Thyroid gland (tissue), 4 donors: ENCODE data around the gene LHFPL2. TPM values are rescaled to one million over a fixed set of nuclear protein-coding genes. Genes with fewer than 3 reads are reported as not detected.

Source experiments
- DNase-seq, 2 donors: peaks; one replicate each; pipeline ENCODE4 v3.0.0-alpha.2; 2019
- H3K27ac ChIP-seq, 3 donors: fragments of 200-600 bp; sonication (generic); 1 replicate in 2 of 3; 2 replicates in 1 of 3; pipeline ENCODE4 v1.5.1; 2016 to 2019; ENCODE audit warnings: mild to moderate bottlenecking in 1 of 3, moderate library complexity in 1 of 3
- H3K27me3 ChIP-seq: fragments of 200-600 bp; sonication (generic); one replicate; pipeline ENCODE4 v1.5.1; 2019
- H3K36me3 ChIP-seq, 2 donors: fragments of 200-600 bp; sonication (generic); one replicate each; pipeline ENCODE4 v1.5.1; 2016 to 2019
- H3K4me1 ChIP-seq, 2 donors: fragments of 200-600 bp; sonication (generic); one replicate each; pipeline ENCODE4 v1.5.1; 2017 to 2019
- H3K4me3 ChIP-seq, 3 donors: fragments of 200-600 bp; sonication (generic); replicated peaks in 1 of 3; 1 replicate in 2 of 3; 2 replicates in 1 of 3; pipeline ENCODE4 v1.5.1; 2016; ENCODE audit warnings: mild to moderate bottlenecking in 1 of 3
- H3K9me3 ChIP-seq: fragments of 200-600 bp; sonication (generic); one replicate; pipeline ENCODE4 v1.5.1; 2017
- POLR2A ChIP-seq, 2 donors: fragments of 450-650 bp; IDR thresholded peaks; one replicate each; pipeline ENCODE4 v1.6.1; 2017; ENCODE audit warnings: antibody characterized with exemption in 2 of 2, mild to moderate bottlenecking in 2 of 2, moderate library complexity in 1 of 2
- WGBS, 2 donors: methylation state at CpG; one replicate each; pipeline ENCODE4 v1.1.5; 2017; 5-methylcytosine and 5-hydroxymethylcytosine counted together
- intact Hi-C: fragments of 100-400 bp; cut with DNase I; formaldehyde crosslinking; loops from one replicate; pipeline ENCODE4 v1.15.1; 2023
- total RNA-seq, 4 donors: library from RNA; depleted of rRNA; stranded (reverse); fragments of >200 nt; gene quantifications; one replicate each; pipeline ENCODE4 v1.2.3, GENCODE V29; 2016
- TF ChIP-seq, protein P1 (sequence below), 6 experiments: fragments of 200-600 bp in 3 of 6; fragments of 450-650 bp in 3 of 6; sonication (generic) in 3 of 6; IDR thresholded peaks; one replicate each; pipeline ENCODE4 v1.5.1; 2016 to 2019; ENCODE audit warnings: antibody characterized with exemption in 6 of 6, mild to moderate bottlenecking in 2 of 6, inconsistent platforms in 1 of 6, moderate library complexity in 1 of 6

Gene LHFPL2
- total RNA-seq, 4 donors from 2014 or later = 17.6 to 25.7 (median 23.7) TPM

- TF ChIP-seq, protein P1, sequence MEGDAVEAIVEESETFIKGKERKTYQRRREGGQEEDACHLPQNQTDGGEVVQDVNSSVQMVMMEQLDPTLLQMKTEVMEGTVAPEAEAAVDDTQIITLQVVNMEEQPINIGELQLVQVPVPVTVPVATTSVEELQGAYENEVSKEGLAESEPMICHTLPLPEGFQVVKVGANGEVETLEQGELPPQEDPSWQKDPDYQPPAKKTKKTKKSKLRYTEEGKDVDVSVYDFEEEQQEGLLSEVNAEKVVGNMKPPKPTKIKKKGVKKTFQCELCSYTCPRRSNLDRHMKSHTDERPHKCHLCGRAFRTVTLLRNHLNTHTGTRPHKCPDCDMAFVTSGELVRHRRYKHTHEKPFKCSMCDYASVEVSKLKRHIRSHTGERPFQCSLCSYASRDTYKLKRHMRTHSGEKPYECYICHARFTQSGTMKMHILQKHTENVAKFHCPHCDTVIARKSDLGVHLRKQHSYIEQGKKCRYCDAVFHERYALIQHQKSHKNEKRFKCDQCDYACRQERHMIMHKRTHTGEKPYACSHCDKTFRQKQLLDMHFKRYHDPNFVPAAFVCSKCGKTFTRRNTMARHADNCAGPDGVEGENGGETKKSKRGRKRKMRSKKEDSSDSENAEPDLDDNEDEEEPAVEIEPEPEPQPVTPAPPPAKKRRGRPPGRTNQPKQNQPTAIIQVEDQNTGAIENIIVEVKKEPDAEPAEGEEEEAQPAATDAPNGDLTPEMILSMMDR (IDR thresholded peaks at IDR 0.05) = no peak
- TF ChIP-seq POLR2A (IDR thresholded peaks at IDR 0.05) = no peak
- intact Hi-C loops = loop anchor here (10.0 kb wide), 1 partner anchor 157 kb away; the partner anchor contains the start of gene SCAMP1
- Histone ChIP-seq H3K9me3 (no peaks in the 10 kb centered on the region), H3K36me3 (no peaks in the 10 kb centered on the region), H3K27me3 (no peaks in the 10 kb centered on the region), H3K4me3 (no peak overlapping the region), H3K4me1 (peaks cover 7 to 15% of the 10 kb centered on the region in 2 donors), H3K27ac (no peak overlapping the region)
- WGBS, 2 donors = 87 to 89% methylated on average over 2 of the region's 2 CpGs
- no peak for DNase-seq
Observed at GRCh38 chr5:78521455-78521854, 127.1 kb downstream of the LHFPL2 start.

GRCh38 chr5:78519198-78519941 lies 129.2 kb downstream of the LHFPL2 start:
- TF ChIP-seq POLR2A (IDR thresholded peaks at IDR 0.05) = no peak
- TF ChIP-seq, protein P1 (IDR thresholded peaks at IDR 0.05) = no peak
- Histone ChIP-seq H3K36me3 (no peaks in the 10 kb centered on the region), H3K27me3 (no peaks in the 10 kb centered on the region), H3K4me3 (no peak overlapping the region), H3K27ac (no peak overlapping the region), H3K9me3 (no peaks in the 10 kb centered on the region), H3K4me1 (peaks cover 7 to 12% of the 10 kb centered on the region in 2 donors)
- 92 to 93% methylated on average over 8 to 9 of the region's 9 CpGs for WGBS, 2 donors
- no peak for DNase-seq
- intact Hi-C loops = no loop called here

DNA sequence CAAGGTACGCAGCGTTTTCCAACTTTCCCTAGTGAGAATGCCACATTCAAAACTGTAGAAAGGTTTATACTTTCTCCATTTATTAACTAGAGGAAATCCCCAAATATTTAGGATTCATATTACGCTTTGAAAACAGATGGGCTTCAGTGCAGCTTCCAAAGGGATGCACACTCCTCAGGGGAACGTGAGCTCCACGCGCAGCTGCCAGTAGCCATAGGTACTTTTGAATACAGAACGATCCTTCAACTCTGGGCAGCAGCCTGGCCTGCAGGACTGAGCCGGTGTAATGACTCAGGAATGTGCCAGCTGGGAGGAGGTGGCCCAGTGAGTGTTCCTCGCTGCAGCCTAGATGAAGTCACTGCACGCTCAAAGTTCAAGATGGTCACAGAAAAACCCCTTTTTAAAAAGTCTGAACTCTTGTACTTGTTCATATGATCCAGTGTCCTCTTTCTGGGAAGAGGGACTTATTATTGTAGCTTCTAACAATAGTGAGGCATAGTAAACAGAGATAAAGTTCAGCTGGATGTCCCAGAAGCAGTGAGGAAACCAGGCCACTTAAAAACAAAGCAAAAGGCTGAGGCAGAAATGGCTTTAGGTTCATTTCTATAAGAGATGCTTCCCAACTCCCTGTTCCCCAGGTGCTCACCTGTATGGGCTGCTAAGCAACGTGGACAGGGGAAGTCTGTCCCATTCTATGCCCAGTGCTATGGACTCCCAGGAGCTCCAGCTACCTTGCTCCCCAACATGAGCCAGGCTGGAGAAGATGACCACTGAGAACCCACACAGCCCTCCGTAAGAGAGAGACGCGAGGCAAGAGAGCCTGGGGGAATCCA lies 130.0 kb downstream of the LHFPL2 start:
- no peak overlapping the region for H3K4me3 ChIP-seq
- H3K27ac ChIP-seq = no peak overlapping the region
- TF ChIP-seq, protein P1 (IDR thresholded peaks at IDR 0.05) = no peak
- no peak for TF ChIP-seq POLR2A (IDR thresholded peaks at IDR 0.05)
- H3K9me3 ChIP-seq = no peaks in the 10 kb centered on the region
- H3K36me3 ChIP-seq = no peaks in the 10 kb centered on the region
- peak; percentile 73 to 82 for DNase-seq
- 63 to 66% methylated on average over 14 of the region's 14 CpGs for WGBS, 2 donors
- peaks cover 7 to 12% of the 10 kb centered on the region in 2 donors for H3K4me1 ChIP-seq
- no peaks in the 10 kb centered on the region for H3K27me3 ChIP-seq
- intact Hi-C loops = no loop called here

GRCh38 chr5:78515670-78516069 lies 132.9 kb downstream of the LHFPL2 start:
- Histone ChIP-seq H3K27ac (no peak overlapping the region), H3K4me3 (no peak overlapping the region), H3K36me3 (no peaks in the 10 kb centered on the region), H3K9me3 (no peaks in the 10 kb centered on the region), H3K4me1 (peaks cover 10 to 14% of the 10 kb centered on the region in 2 donors), H3K27me3 (no peaks in the 10 kb centered on the region)
- WGBS, 2 donors = 94 to 98% methylated on average over 3 of the region's 3 CpGs
- intact Hi-C loops = no loop called here
- no peak for DNase-seq
- TF ChIP-seq POLR2A (IDR thresholded peaks at IDR 0.05) = no peak
- TF ChIP-seq, protein P1 (IDR thresholded peaks at IDR 0.05) = no peak
